Astrocyte of the cerebellum (primary cell): ENCODE results near the gene TENM3.

ENCODE experiments used
- DNase-seq: peaks from one replicate; pipeline ENCODE4 v3.0.0-alpha.2; 2011; ENCODE audit warnings: low read depth
- H3K4me3 ChIP-seq: 2 replicates; pipeline ENCODE4 v1.5.1; 2011; ENCODE audit warnings: mild to moderate bottlenecking, low read depth, low read length, moderate library complexity
- in situ Hi-C: cut with HindIII; loops from 2 replicates; pipeline ENCODE4 v1.10.0; 2017; ENCODE audit warnings: low sequenced_read_pairs
- TF ChIP-seq, protein P1 (sequence below): IDR thresholded peaks from 2 replicates; pipeline ENCODE4 v1.5.1; 2012; ENCODE audit warnings: low read length, low read depth, moderate library complexity, mild to moderate bottlenecking; ENCODE audit errors: missing control alignments

TENM3 gene

GRCh38 chr4:182328505-182328904 is 85.3 kb downstream of the TENM3 start:
- H3K4me3 ChIP-seq: no peak overlapping the region
- TF ChIP-seq, protein P1, sequence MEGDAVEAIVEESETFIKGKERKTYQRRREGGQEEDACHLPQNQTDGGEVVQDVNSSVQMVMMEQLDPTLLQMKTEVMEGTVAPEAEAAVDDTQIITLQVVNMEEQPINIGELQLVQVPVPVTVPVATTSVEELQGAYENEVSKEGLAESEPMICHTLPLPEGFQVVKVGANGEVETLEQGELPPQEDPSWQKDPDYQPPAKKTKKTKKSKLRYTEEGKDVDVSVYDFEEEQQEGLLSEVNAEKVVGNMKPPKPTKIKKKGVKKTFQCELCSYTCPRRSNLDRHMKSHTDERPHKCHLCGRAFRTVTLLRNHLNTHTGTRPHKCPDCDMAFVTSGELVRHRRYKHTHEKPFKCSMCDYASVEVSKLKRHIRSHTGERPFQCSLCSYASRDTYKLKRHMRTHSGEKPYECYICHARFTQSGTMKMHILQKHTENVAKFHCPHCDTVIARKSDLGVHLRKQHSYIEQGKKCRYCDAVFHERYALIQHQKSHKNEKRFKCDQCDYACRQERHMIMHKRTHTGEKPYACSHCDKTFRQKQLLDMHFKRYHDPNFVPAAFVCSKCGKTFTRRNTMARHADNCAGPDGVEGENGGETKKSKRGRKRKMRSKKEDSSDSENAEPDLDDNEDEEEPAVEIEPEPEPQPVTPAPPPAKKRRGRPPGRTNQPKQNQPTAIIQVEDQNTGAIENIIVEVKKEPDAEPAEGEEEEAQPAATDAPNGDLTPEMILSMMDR: no peak
- in situ Hi-C loops: no loop called here
- no peak for DNase-seq

DNA sequence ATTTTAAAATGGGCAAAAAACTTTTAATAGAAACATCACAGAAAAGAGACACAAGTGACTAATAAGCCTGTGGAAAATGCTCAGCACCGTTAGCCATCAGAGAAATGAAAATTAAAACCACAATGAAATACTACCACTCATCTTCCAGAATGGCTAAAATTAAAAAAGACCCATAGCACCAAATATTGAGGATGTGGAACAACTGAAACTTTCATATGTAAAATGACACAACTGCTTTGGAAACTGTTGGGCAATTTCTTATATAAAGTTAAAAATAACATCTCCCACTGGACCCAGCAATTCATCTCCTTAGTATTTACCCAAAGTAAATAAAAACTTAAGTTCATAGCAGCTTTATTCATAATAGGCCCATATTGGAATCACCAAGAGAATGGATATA is 94.2 kb downstream of the TENM3 start:
- in situ Hi-C loops: no loop called here
- H3K4me3 ChIP-seq: no peak overlapping the region
- TF ChIP-seq, protein P1: no peak
- no peak for DNase-seq

DNA sequence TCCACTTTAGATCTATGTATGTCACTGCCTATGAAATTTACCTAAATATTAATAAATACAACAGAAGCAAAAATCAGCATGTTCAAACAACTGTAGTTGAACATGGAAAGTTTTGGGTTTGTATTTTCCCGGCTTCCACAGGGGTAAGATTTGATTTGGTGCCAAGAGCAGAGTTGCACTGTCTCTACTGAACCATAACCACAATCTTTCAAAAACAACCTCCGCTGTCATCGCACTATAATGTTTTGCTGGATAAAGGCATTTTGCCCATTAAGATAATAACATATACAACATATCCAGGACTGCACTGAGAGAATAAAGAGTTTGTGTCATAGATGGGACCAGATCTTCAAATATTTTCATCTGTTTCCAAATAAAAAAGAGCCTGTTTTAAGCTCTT is 94.9 kb downstream of the TENM3 start:
- no peak overlapping the region for H3K4me3 ChIP-seq
- peak; percentile 8 for DNase-seq
- in situ Hi-C loops: no loop called here
- TF ChIP-seq, protein P1: no peak

DNA sequence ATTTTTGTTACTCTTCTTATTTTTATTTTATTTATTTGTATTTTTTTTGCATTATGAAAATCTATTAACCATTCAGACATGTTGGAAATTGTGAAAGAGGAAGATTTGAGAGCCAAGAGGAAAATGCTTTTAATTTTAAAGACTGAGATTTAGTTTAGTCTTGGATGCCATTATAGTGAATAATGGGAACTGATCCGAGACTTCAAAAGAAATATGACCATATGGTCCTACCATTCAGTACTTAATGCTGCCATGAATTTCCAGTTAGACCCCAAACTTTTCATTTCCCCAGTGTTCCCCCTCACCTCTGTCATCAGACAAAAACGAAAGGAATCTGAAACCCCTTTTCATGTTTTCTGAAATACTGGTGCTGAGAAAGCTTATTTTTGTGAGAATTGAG is 95.5 kb downstream of the TENM3 start:
- in situ Hi-C loops: no loop called here
- TF ChIP-seq, protein P1: no peak
- H3K4me3 ChIP-seq: no peak overlapping the region
- DNase-seq: no peak

DNA sequence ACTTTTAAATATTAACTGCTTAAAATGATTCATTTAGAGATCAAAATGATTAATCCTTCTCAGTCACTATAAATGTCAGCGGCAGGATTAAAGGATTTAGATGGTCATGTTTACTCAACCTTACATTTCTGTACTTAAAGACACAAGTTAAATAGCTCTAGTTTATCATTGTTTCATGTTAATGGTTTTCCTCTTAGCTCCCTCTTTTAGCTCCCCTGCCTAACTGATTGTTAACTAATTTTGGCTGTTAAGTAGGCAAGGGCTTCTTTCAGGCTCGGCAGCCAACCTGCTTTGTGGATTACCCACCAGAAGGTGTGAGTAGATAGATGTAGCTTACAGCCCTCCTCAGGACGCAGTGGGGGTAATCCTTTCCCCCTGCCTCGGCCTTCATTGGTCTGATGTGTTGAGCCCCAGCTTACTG is 96.0 kb downstream of the TENM3 start:
- TF ChIP-seq, protein P1: no peak
- in situ Hi-C loops: no loop called here
- no peak for DNase-seq
- no peak overlapping the region for H3K4me3 ChIP-seq

DNA sequence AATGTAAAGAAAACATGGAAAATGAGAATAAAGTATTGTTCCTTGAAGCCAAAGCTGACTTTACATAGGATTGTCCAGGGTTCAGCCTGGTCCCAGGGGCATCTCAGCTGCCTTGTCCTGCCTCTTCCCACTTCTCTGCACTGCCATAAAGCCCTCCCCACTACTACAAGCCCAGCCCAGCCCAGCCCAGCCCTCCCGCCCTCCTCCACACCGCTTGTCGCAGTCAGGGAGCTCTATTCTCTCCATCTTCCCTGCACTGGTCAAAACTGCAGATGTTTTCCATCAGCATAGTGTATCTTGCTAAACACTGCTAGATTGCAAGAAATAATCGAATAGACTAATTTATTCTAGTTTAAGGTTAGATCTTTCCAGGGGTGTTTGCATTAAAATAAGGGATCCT is 100.3 kb downstream of the TENM3 start:
- TF ChIP-seq, protein P1: no peak
- no peak overlapping the region for H3K4me3 ChIP-seq
- no peak for DNase-seq
- in situ Hi-C loops: no loop called here

- no peak for DNase-seq
- no peak overlapping the region for H3K4me3 ChIP-seq
- in situ Hi-C loops: no loop called here
- TF ChIP-seq, protein P1: no peak
These were observed 101.8 kb downstream of the TENM3 start for GRCh38 chr4:182344968-182345367.
